Measurements from ENCODE around the gene B3GAT1.

B3GAT1 gene

GRCh38 chr11:134436781-134437180 is 24.7 kb upstream of the B3GAT1 start:
- TF ChIP-seq, protein P1, sequence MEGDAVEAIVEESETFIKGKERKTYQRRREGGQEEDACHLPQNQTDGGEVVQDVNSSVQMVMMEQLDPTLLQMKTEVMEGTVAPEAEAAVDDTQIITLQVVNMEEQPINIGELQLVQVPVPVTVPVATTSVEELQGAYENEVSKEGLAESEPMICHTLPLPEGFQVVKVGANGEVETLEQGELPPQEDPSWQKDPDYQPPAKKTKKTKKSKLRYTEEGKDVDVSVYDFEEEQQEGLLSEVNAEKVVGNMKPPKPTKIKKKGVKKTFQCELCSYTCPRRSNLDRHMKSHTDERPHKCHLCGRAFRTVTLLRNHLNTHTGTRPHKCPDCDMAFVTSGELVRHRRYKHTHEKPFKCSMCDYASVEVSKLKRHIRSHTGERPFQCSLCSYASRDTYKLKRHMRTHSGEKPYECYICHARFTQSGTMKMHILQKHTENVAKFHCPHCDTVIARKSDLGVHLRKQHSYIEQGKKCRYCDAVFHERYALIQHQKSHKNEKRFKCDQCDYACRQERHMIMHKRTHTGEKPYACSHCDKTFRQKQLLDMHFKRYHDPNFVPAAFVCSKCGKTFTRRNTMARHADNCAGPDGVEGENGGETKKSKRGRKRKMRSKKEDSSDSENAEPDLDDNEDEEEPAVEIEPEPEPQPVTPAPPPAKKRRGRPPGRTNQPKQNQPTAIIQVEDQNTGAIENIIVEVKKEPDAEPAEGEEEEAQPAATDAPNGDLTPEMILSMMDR (IDR thresholded peaks at IDR 0.05; ENCODE audit: insufficient read depth, low read length, missing control alignments), result no peak
- POLR2A ChIA-PET, result no interaction called here
- CTCF ChIA-PET, result no interaction called here

GRCh38 chr11:134433806-134434205 is 21.8 kb upstream of the B3GAT1 start:
- H3K4me3 ChIP-seq (ENCODE audit: low read depth, low read length), result no peak overlapping the region
- DNase-seq (ENCODE audit: low read depth, low spot score), result no peak
- ChIA-PET CTCF (no interaction called here), POLR2A (no interaction called here)
- TF ChIP-seq, protein P1 (IDR thresholded peaks at IDR 0.05; ENCODE audit: insufficient read depth, low read length, missing control alignments), result no peak

More at GRCh38 chr11:134436781-134437180, 24.7 kb upstream of the B3GAT1 start:
- H3K4me3 ChIP-seq (ENCODE audit: low read depth, low read length), result no peak overlapping the region
- DNase-seq (ENCODE audit: low read depth, low spot score), result no peak

DNA sequence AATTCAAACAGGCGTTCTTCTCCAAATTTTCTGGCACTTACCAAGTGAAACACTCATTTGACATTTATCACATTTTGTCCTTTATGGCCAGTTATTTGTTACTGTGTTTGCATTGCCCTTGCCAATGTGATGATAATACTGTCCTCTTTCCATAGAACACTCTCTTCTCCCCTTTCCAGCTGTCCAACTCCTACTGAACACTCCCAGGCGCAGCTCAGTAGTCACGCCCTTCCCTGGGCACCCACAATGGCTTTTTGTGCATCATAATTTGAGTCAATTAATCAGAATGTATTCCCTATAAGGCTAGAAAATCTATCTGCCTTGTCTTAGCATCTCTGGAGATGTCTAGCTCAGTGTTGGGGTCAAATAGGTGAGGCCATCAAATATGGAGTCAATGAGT is 21.2 kb upstream of the B3GAT1 start:
- TF ChIP-seq, protein P1 (IDR thresholded peaks at IDR 0.05; ENCODE audit: insufficient read depth, low read length, missing control alignments), result no peak
- H3K4me3 ChIP-seq (ENCODE audit: low read depth, low read length), result no peak overlapping the region
- CTCF ChIA-PET, result no interaction called here
- POLR2A ChIA-PET, result no interaction called here
- no peak for DNase-seq (ENCODE audit: low read depth, low spot score)

GRCh38 chr11:134432776-134433175 is 20.7 kb upstream of the B3GAT1 start:
- TF ChIP-seq, protein P1 (IDR thresholded peaks at IDR 0.05; ENCODE audit: insufficient read depth, low read length, missing control alignments), result no peak
- ChIA-PET POLR2A (no interaction called here), CTCF (no interaction called here)
- DNase-seq (ENCODE audit: low read depth, low spot score), result no peak
- H3K4me3 ChIP-seq (ENCODE audit: low read depth, low read length), result no peak overlapping the region

- ChIA-PET CTCF (no interaction called here), POLR2A (no interaction called here)
- no peak for DNase-seq (ENCODE audit: low read depth, low spot score)
- H3K4me3 ChIP-seq (ENCODE audit: low read depth, low read length), result no peak overlapping the region
- TF ChIP-seq, protein P1 (IDR thresholded peaks at IDR 0.05; ENCODE audit: insufficient read depth, low read length, missing control alignments), result no peak
Measured at GRCh38 chr11:134429106-134429505, 17.1 kb upstream of the B3GAT1 start.

DNA sequence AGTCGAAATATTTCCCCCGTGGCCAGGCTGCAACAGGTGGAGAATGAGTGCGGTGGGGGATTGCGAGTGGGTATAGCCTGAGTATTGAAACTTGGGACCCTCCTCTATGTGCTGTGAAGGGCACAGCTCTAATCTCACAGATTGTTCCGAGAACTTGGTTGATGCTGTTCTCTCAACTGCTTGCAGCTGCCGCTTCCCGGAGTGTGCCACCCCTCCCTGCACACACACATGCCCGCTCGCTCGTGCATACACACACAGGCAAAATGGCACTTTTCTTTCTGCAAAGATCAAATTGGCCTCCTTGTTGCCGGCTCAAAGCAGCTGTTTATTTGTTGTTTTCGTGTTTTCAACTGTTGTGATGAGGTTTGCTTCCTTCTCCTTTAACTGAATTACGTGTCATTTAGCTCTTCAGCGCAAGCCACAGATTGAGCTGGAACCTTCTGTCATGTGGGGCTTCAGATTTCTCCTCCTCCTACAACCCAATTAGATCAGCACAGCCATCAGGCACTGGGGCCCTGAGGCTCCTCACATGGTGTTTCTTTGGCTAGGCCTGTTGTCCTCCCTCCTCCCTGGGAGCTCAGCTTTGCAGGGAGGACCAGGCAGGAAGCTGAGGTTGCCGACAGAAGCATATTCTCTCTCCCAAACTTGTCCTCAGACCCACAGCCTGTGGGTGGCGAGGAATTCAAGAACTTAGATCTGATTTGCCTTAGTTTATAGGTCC is 13.9 kb upstream of the B3GAT1 start:
- ChIA-PET POLR2A (no interaction called here), CTCF (no interaction called here)
- TF ChIP-seq, protein P1 (IDR thresholded peaks at IDR 0.05; ENCODE audit: insufficient read depth, low read length, missing control alignments), result no peak
- H3K4me3 ChIP-seq (ENCODE audit: low read depth, low read length), result no peak overlapping the region
- no peak for DNase-seq (ENCODE audit: low read depth, low spot score)
